Glutamatergic neuron (in vitro differentiated cells): Measurements from ENCODE around the gene B4GALT5. TPM values are rescaled to one million over a fixed set of nuclear protein-coding genes. Genes with fewer than 3 reads are reported as not detected.
"Not testable (repeated sequence)": the region's sequence is repeated elsewhere in the genome, so short reads cannot be mapped to it uniquely, and the experiment has no call there.

Experiments used
- DNase-seq: peaks from one replicate; pipeline ENCODE4 v3.0.0; 2022
- H3K27ac Mint-ChIP-seq: one replicate; pipeline ENCODE4 v1.8.0; 2020; ENCODE audit warnings: mild to moderate bottlenecking, mixed read lengths, inconsistent platforms; ENCODE audit not compliant: unreplicated experiment
- H3K27me3 Mint-ChIP-seq: one replicate; pipeline ENCODE4 v1.8.0; 2020; ENCODE audit warnings: mild to moderate bottlenecking, moderate library complexity, mixed read lengths, inconsistent platforms; ENCODE audit not compliant: unreplicated experiment
- H3K36me3 Mint-ChIP-seq: one replicate; pipeline ENCODE4 v1.8.0; 2020; ENCODE audit warnings: mild to moderate bottlenecking, mixed read lengths, inconsistent platforms; ENCODE audit not compliant: unreplicated experiment
- H3K4me1 Mint-ChIP-seq: one replicate; pipeline ENCODE4 v1.8.0; 2020; ENCODE audit warnings: mild to moderate bottlenecking, low read depth, mixed read lengths, inconsistent platforms; ENCODE audit not compliant: unreplicated experiment
- H3K4me3 Mint-ChIP-seq: one replicate; pipeline ENCODE4 v1.8.0; 2020; ENCODE audit warnings: mild to moderate bottlenecking, mixed read lengths, inconsistent platforms; ENCODE audit not compliant: unreplicated experiment
- H3K9me3 Mint-ChIP-seq: one replicate; pipeline ENCODE4 v1.8.0; 2020; ENCODE audit warnings: mild to moderate bottlenecking, moderate library complexity, mixed read lengths, inconsistent platforms; ENCODE audit not compliant: unreplicated experiment
- CTCF ChIP-seq: fragments of 200-600 bp; sonication (generic); IDR thresholded peaks from one replicate; pipeline ENCODE4 v1.5.0; 2021; ENCODE audit not compliant: partially characterized antibody, unreplicated experiment
- long read RNA-seq: library from polyadenylated mRNA; unstranded; transcript quantifications from one replicate; pipeline ENCODE4 v2.0.0, GENCODE V29; 2020; ENCODE audit not compliant: unreplicated experiment
- total RNA-seq: library from RNA; stranded (reverse); fragmentation: NEBNext Ultra II Directional; extraction: Animal tissue kit (Norgen Biotek cat#: 25700); gene quantifications from one replicate; pipeline ENCODE4 v1.2.1, GENCODE V29; 2021; ENCODE audit not compliant: unreplicated experiment

Gene B4GALT5, protein sequence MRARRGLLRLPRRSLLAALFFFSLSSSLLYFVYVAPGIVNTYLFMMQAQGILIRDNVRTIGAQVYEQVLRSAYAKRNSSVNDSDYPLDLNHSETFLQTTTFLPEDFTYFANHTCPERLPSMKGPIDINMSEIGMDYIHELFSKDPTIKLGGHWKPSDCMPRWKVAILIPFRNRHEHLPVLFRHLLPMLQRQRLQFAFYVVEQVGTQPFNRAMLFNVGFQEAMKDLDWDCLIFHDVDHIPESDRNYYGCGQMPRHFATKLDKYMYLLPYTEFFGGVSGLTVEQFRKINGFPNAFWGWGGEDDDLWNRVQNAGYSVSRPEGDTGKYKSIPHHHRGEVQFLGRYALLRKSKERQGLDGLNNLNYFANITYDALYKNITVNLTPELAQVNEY
- 61.3 TPM for total RNA-seq
- long read RNA-seq, partial matches to known transcripts: 0 of 1 reads
- long read RNA-seq, other reads (novel, unspliced or antisense): 1 of 1 reads

DNA sequence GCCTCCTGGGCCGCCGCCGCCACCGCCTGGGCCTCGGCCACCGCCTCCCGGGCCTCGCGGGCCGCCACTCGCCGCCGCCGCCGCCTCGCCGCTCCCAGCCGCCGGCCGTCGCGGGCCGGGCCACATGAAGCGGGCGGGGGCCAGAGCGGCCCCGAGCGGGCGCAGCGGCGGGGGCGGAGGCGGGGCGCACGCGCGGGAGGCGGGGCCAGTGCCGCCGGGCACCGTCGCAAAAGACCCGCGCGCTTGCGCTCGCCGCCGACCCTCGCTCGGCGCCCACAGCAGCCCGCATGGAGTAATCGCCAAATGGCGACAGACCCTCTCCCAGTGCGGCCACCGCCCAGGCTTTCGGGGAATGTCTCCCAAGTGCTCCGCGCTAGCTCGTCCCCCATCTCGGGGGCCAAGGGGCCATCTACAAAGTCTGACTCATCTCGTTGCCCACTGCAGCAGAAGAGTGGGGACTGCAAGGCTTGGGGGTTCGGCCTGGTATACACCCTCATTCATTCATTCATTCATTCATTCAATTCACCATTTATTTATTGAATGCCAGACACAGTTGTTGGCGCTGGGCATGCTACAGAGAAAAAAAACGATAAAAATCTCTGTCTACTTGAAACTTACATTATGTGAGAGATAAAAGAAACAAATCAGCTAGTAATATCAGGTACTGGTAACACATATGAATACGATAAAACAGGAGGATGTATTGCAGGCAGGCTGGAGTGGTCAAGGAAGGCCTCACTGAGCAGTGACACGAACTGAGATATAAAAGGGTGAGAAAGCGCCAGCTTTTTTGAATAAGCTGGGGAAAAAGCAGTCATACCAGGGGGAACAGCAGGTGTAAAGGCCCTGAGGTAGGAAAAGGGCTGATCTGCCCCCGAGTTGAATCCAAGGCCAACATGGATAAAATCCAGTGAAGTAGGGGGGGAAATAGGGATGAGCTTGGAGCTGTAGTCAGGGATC, at the start of gene B4GALT5:
TSS of gene B4GALT5 (minus strand) at position 126 of the 960 bp plus-strand sequence. CDS start 188 bp downstream, outside the sequence.
- peaks cover 7% of the 10 kb centered on the region for H3K9me3 Mint-ChIP-seq
- H3K4me3 Mint-ChIP-seq: peak within 1 kb of the TSS; percentile 93
- peak within 1 kb of the TSS; percentile 91 for H3K27ac Mint-ChIP-seq
- peaks cover 5% of the 10 kb centered on the region for H3K27me3 Mint-ChIP-seq
- TF ChIP-seq CTCF: no peak
- no peaks in the 10 kb centered on the region for H3K36me3 Mint-ChIP-seq
- peaks cover 21% of the 10 kb centered on the region for H3K4me1 Mint-ChIP-seq
- peak; percentile 91 for DNase-seq

DNA sequence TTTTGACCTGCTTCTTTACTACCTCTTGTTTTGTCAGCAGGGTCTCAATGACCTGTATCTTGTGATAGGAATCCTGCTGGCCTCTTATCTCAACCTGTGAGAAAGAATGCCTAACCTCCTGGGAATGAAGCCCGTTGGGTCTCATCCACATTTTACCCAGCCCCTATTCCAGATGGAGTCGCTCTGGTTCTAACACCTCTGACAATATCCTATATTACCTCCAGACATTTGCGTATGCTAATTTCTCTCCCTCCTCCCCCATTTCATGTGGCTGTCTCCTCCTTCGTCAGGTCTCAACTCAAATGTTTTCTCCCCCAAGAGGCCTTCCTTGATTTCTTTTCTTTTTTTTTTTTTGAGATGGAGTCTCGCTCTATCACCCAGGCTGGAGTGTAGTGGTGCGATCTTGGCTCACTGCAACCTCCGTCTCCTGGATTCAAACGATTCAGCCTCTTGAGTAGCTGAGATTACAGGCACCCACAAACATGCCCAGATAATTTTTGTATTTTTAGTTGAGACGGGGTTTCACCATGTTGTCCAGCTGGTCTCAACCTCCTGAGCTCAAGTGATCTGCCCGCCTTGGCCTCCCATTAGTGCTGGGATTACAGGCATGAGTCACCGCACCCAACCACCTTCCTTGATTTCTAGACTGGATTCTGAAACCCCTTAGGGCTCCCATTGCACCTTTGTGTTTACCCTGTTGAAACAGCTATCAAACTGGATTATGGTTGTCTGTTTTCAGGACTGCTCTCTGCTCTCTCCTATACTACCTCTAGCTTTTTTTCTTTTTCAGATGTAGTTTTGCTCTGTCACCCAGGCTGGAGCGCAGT, 49.5 kb upstream of the B4GALT5 start:
- Mint-ChIP-seq H3K27me3 (peaks cover 4% of the 10 kb centered on the region), H3K4me1 (peaks cover 9% of the 10 kb centered on the region), H3K27ac (no peak overlapping the region), H3K4me3 (no peak overlapping the region), H3K9me3 (peaks cover 3% of the 10 kb centered on the region), H3K36me3 (no peaks in the 10 kb centered on the region)
- no peak for DNase-seq
- TF ChIP-seq CTCF: no peak

- H3K36me3 Mint-ChIP-seq, H3K27ac Mint-ChIP-seq, H3K4me1 Mint-ChIP-seq, H3K9me3 Mint-ChIP-seq, H3K27me3 Mint-ChIP-seq, DNase-seq, H3K4me3 Mint-ChIP-seq: not testable (repeated sequence)
These were observed 48.2 kb upstream of the B4GALT5 start for GRCh38 chr20:49761888-49762287.

DNA sequence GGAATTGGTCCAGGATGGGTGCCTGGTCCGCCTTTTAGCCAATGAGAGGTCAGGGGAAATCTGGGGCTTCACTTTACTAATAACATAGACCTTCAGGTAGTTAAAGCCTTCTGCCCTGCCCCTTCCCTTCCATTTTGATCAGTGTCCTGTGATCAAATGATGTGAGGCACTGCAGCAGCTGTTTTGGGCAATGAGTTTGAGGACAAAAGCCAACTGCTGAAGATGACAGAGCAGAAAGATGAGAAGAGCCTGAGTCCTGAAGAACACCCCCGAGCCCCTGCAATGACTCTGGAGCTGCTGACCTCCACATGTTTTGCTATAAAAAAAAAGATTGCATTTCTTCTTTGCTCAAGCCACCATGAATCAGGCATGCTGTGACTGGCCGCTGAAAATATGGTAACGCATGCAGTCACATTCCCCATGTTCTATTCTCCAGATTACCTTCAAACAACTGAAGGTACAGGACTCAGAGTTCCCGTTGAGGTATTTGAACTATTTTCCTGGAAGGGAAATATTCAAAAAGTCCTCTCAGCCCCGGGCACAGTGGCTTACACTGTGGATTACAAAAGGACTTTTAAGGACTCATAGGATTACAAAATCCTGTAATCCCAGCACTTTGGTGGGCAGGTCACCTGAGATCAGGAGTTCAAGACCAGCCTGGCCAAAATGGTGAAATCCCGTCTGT, 45.7 kb upstream of the B4GALT5 start:
- Mint-ChIP-seq H3K36me3 (no peaks in the 10 kb centered on the region), H3K9me3 (peaks cover 2% of the 10 kb centered on the region), H3K27ac (no peak overlapping the region), H3K4me1 (peaks cover 9% of the 10 kb centered on the region), H3K27me3 (peaks cover 4% of the 10 kb centered on the region), H3K4me3 (no peak overlapping the region)
- no peak for TF ChIP-seq CTCF
- no peak for DNase-seq
